Prostate gland (tissue), 2 donors: ENCODE data around the gene SRP14.

Experiments
- POLR2A ChIP-seq: fragments of 450-650 bp; IDR thresholded peaks from one replicate; pipeline ENCODE4 v1.6.1; 2016; ENCODE audit warnings: antibody characterized with exemption, mild to moderate bottlenecking
- TF ChIP-seq, protein P1 (sequence below), 4 experiments: fragments of 200-600 bp in 2 of 4; fragments of 450-650 bp in 2 of 4; sonication (generic) in 2 of 4; IDR thresholded peaks; 1 replicate in 3 of 4; 2 replicates in 1 of 4; pipeline ENCODE4 v1.5.1; 2016 to 2019; ENCODE audit warnings: antibody characterized with exemption in 4 of 4, mild to moderate bottlenecking in 2 of 4, moderate library complexity in 2 of 4

DNA sequence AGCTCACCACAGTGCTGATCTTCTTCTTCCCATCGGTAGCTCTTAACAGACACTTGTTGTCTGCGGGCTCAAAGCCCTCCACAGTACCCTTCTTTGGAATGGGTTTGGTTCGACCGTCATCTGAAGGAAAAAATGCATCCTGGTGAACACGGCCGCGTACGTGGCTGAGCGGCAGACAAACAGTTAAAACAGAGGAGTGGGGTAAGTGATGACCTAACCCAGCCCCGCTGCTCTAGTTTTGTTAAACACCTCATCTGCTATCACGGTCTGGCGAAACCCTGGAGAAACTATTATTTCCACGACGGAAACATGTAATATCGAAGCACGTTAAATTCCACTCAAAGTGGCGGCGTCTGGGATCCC, 725 bp downstream of the SRP14 start:
- TF ChIP-seq, protein P1, sequence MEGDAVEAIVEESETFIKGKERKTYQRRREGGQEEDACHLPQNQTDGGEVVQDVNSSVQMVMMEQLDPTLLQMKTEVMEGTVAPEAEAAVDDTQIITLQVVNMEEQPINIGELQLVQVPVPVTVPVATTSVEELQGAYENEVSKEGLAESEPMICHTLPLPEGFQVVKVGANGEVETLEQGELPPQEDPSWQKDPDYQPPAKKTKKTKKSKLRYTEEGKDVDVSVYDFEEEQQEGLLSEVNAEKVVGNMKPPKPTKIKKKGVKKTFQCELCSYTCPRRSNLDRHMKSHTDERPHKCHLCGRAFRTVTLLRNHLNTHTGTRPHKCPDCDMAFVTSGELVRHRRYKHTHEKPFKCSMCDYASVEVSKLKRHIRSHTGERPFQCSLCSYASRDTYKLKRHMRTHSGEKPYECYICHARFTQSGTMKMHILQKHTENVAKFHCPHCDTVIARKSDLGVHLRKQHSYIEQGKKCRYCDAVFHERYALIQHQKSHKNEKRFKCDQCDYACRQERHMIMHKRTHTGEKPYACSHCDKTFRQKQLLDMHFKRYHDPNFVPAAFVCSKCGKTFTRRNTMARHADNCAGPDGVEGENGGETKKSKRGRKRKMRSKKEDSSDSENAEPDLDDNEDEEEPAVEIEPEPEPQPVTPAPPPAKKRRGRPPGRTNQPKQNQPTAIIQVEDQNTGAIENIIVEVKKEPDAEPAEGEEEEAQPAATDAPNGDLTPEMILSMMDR (IDR thresholded peaks at IDR 0.05): no peak
- no peak for TF ChIP-seq POLR2A
